ENCODE data around the gene ARHGAP9. TPM values are rescaled to one million over a fixed set of nuclear protein-coding genes. Genes with fewer than 3 reads are reported as not detected.

The ARHGAP9 gene
- total and polyA plus RNA-seq, 2 of the 4 experiments (the other 2 are of a cell fraction) = 0.18 to 0.79 TPM

DNA sequence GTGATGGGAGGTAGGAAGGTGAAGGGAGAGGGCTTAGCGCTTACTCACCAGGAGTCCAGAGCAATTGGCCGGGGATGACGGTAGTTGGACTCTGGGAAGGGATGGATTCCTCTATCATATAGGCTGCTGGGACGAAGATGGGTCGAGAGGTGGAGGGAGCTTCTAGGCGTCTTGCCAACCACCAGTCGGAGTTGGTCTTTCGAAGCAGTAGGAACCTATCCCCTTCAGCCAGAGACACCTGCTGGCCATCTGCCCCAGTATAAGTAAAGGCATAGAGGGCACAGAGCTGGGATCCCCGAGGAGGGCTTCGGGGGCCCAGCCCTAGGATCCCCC is 657 bp downstream of the ARHGAP9 start:
- in situ Hi-C loops (cut with MboI; ENCODE audit: low sequenced_read_pairs) (no loop called here), dilution Hi-C loops (cut with HindIII; ENCODE audit: low sequenced_read_pairs, unreplicated experiment) (no loop called here), intact Hi-C loops (cut with micrococcal nuclease) (no loop called here)
- Histone ChIP-seq H4K8ac (ENCODE audit: low read depth in 2 of 2, low read length in 2 of 2) (no peak overlapping the region), H3K9ac (ENCODE audit: low read depth, low read length) (no peak overlapping the region), H3K9me1 (ENCODE audit: insufficient read depth, low read length) (no peaks in the 10 kb centered on the region; the same call in 1 of the 2 replicates), H2AK9ac (replicated peaks; ENCODE audit: low read depth, low read length, poor library complexity) (no peak overlapping the region), H3K56ac (ENCODE audit: extremely low read depth, insufficient read depth, low read length) (no peak overlapping the region), H3K27me3 (ENCODE audit: control insufficient read depth, insufficient read depth, low read length) (peaks cover 44% of the 10 kb centered on the region), H3K14ac (replicated peaks; ENCODE audit: low read depth, low read length) (no peak overlapping the region), H2BK120ac (ENCODE audit: low read depth, low read length) (no peak overlapping the region), H3K4me1 (ENCODE audit: control insufficient read depth, insufficient read depth, low read length) (peaks cover 5% of the 10 kb centered on the region), H3K4me3 (ENCODE audit: insufficient read depth, low read depth, low read length) (no peak overlapping the region), H3K4me2 (ENCODE audit: low read depth, low read length) (no peak overlapping the region), H3K18ac (ENCODE audit: low read depth, low read length) (no peak overlapping the region), H2AK5ac (ENCODE audit: low read depth, low read length) (no peak overlapping the region), H3K9me3 (ENCODE audit: control insufficient read depth, insufficient read depth, low read length) (no peaks in the 10 kb centered on the region), H2BK15ac (ENCODE audit: low read depth, low read length) (no peak overlapping the region), H3K36me3 (ENCODE audit: control insufficient read depth, insufficient read depth, low read length) (no peaks in the 10 kb centered on the region), H2BK20ac (ENCODE audit: low read depth, low read length) (no peak overlapping the region), H2AFZ (replicated peaks; ENCODE audit: low read length, poor library complexity) (no peak overlapping the region), H3K4ac (ENCODE audit: low read depth, low read length) (no peak overlapping the region), H4K91ac (ENCODE audit: insufficient read depth, low read depth, low read length) (no peak overlapping the region), H3K23ac (ENCODE audit: low read depth, low read length) (no peak overlapping the region), H4K5ac (ENCODE audit: low read depth, low read length) (no peak overlapping the region), H2BK5ac (ENCODE audit: low read depth, low read length, poor library complexity, severe bottlenecking) (no peak overlapping the region), H3K79me1 (ENCODE audit: low read depth in 1 of 2, low read length in 2 of 2) (no peaks in the 10 kb centered on the region), H3K27ac (ENCODE audit: insufficient read depth, low read length) (no peak overlapping the region), H4K20me1 (ENCODE audit: insufficient read depth, low read length) (no peaks in the 10 kb centered on the region)
- POLR2A ChIA-PET (ENCODE audit: unreplicated experiment) = no interaction called here
- no peak for ATAC-seq (ENCODE audit: low read depth)
- no TSS peak for BruUV-seq (replicated peaks)
- 75% methylated on average over 2 of the region's 10 CpGs; no CpG with 5 or more reads in 1 of the 2 experiments for WGBS, 2 experiments (ENCODE audit: extremely low coverage in 2 of 2, insufficient read length in 1 of 2)
- CTCF ChIA-PET = no interaction called here
- TF ChIP-seq, protein P1, sequence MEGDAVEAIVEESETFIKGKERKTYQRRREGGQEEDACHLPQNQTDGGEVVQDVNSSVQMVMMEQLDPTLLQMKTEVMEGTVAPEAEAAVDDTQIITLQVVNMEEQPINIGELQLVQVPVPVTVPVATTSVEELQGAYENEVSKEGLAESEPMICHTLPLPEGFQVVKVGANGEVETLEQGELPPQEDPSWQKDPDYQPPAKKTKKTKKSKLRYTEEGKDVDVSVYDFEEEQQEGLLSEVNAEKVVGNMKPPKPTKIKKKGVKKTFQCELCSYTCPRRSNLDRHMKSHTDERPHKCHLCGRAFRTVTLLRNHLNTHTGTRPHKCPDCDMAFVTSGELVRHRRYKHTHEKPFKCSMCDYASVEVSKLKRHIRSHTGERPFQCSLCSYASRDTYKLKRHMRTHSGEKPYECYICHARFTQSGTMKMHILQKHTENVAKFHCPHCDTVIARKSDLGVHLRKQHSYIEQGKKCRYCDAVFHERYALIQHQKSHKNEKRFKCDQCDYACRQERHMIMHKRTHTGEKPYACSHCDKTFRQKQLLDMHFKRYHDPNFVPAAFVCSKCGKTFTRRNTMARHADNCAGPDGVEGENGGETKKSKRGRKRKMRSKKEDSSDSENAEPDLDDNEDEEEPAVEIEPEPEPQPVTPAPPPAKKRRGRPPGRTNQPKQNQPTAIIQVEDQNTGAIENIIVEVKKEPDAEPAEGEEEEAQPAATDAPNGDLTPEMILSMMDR (conservative IDR thresholded peaks at IDR 0.05; ENCODE audit: low read depth, low read length) = no peak
- TF ChIP-seq RAD21 (IDR thresholded peaks at IDR 0.05; ENCODE audit: low read length) (no peak), MXI1 (IDR thresholded peaks at IDR 0.05; ENCODE audit: borderline replicate concordance, low read depth, low read length) (no peak), CHD1 (IDR thresholded peaks at IDR 0.05; ENCODE audit: low read depth, low read length) (no peak), NFE2L2 (IDR thresholded peaks at IDR 0.05; ENCODE audit: low read depth, low read length) (no peak), RCOR1 (IDR thresholded peaks at IDR 0.05; ENCODE audit: insufficient replicate concordance, low read length) (no peak), RFX5 (IDR thresholded peaks at IDR 0.05; ENCODE audit: low read depth, low read length) (no peak), MAFK (IDR thresholded peaks at IDR 0.05; ENCODE audit: low read depth, low read length) (no peak), POLR2A (IDR thresholded peaks at IDR 0.05; ENCODE audit: low read depth, low read length) (no peak), BHLHE40 (IDR thresholded peaks at IDR 0.05; ENCODE audit: low read depth, low read length) (no peak), FOS (IDR thresholded peaks at IDR 0.05; ENCODE audit: low read depth, low read length) (no peak), CEBPB (IDR thresholded peaks at IDR 0.05; ENCODE audit: low read depth, low read length) (no peak), SMC3 (IDR thresholded peaks at IDR 0.05; ENCODE audit: low read depth, low read length) (no peak), MAZ (IDR thresholded peaks at IDR 0.05; ENCODE audit: borderline replicate concordance, low read depth, low read length) (no peak)
- TF ChIP-seq, protein P2, sequence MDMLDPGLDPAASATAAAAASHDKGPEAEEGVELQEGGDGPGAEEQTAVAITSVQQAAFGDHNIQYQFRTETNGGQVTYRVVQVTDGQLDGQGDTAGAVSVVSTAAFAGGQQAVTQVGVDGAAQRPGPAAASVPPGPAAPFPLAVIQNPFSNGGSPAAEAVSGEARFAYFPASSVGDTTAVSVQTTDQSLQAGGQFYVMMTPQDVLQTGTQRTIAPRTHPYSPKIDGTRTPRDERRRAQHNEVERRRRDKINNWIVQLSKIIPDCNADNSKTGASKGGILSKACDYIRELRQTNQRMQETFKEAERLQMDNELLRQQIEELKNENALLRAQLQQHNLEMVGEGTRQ (IDR thresholded peaks at IDR 0.05; ENCODE audit: low read depth, low read length) = no peak
- TF ChIP-seq, protein P3, sequence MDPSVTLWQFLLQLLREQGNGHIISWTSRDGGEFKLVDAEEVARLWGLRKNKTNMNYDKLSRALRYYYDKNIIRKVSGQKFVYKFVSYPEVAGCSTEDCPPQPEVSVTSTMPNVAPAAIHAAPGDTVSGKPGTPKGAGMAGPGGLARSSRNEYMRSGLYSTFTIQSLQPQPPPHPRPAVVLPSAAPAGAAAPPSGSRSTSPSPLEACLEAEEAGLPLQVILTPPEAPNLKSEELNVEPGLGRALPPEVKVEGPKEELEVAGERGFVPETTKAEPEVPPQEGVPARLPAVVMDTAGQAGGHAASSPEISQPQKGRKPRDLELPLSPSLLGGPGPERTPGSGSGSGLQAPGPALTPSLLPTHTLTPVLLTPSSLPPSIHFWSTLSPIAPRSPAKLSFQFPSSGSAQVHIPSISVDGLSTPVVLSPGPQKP (IDR thresholded peaks at IDR 0.05; ENCODE audit: borderline replicate concordance, low read depth, low read length) = no peak
- DNase-seq = no peak
